PC-9 (cell line): Measurements from ENCODE around the gene STIL.

Experiments used
- CTCF ChIP-seq: fragments of 200-600 bp; sonication (generic); conservative IDR thresholded peaks from 2 replicates; pipeline ENCODE4 v1.6.1; 2017; ENCODE audit warnings: mixed run types, antibody characterized with exemption, mild to moderate bottlenecking, moderate library complexity
- EZH2 ChIP-seq: fragments of 200-600 bp; sonication (generic); IDR thresholded peaks from 2 replicates; pipeline ENCODE4 v1.8.0; 2017; ENCODE audit warnings: antibody characterized with exemption, low read depth

GRCh38 chr1:47214549-47214948 is 99.4 kb downstream of the STIL start:
- no peak for TF ChIP-seq CTCF
- TF ChIP-seq EZH2: no peak
